Astrocyte of the cerebellum (primary cell): Measurements from ENCODE around the gene KCNG2.

Experiments used
- DNase-seq: peaks from one replicate; pipeline ENCODE4 v3.0.0-alpha.2; 2011; ENCODE audit warnings: low read depth
- H3K4me3 ChIP-seq: 2 replicates; pipeline ENCODE4 v1.5.1; 2011; ENCODE audit warnings: mild to moderate bottlenecking, low read depth, low read length, moderate library complexity
- CTCF ChIP-seq: IDR thresholded peaks from 2 replicates; pipeline ENCODE4 v1.5.1; 2012; ENCODE audit warnings: low read length, low read depth, moderate library complexity, mild to moderate bottlenecking; ENCODE audit errors: missing control alignments
- in situ Hi-C: cut with HindIII; loops from 2 replicates; pipeline ENCODE4 v1.10.0; 2017; ENCODE audit warnings: low sequenced_read_pairs

KCNG2 gene

GRCh38 chr18:79942211-79942610 is 144.5 kb downstream of the KCNG2 start:
- no peak overlapping the region for H3K4me3 ChIP-seq
- DNase-seq, result no peak
- TF ChIP-seq CTCF, result no peak
- in situ Hi-C loops, result no loop called here

- no peak for DNase-seq
Measured at GRCh38 chr18:79942786-79943607, 145.3 kb downstream of the KCNG2 start.

GRCh38 chr18:79943608-79944125 is 145.9 kb downstream of the KCNG2 start:
- H3K4me3 ChIP-seq, result no peak overlapping the region
- no peak for DNase-seq
- TF ChIP-seq CTCF, result no peak
- in situ Hi-C loops, result no loop called here

More at GRCh38 chr18:79942786-79943607, 145.3 kb downstream of the KCNG2 start:
- no peak for TF ChIP-seq CTCF
- no peak overlapping the region for H3K4me3 ChIP-seq
- in situ Hi-C loops, result no loop called here

GRCh38 chr18:79944126-79944731 is 146.5 kb downstream of the KCNG2 start:
- DNase-seq, result peak; percentile 59
- H3K4me3 ChIP-seq, result no peak overlapping the region
- TF ChIP-seq CTCF, result no peak
- in situ Hi-C loops, result no loop called here

GRCh38 chr18:79944746-79945117 is 147.0 kb downstream of the KCNG2 start:
- in situ Hi-C loops, result no loop called here
- no peak overlapping the region for H3K4me3 ChIP-seq
- no peak for TF ChIP-seq CTCF
- no peak for DNase-seq

- no peak overlapping the region for H3K4me3 ChIP-seq
- TF ChIP-seq CTCF, result no peak
- in situ Hi-C loops, result no loop called here
- DNase-seq, result no peak
Measured at GRCh38 chr18:79945118-79946042, 147.6 kb downstream of the KCNG2 start.
